Ishikawa (cell line): ENCODE measurements around the gene CHST15.

Source experiments
- EP300 ChIP-seq: IDR thresholded peaks from 2 replicates; pipeline ENCODE4 v1.6.1; 2012; ENCODE audit warnings: borderline replicate concordance
- MAX ChIP-seq: IDR thresholded peaks from 2 replicates; pipeline ENCODE4 v1.6.1; 2012
- USF1 ChIP-seq: IDR thresholded peaks from 2 replicates; pipeline ENCODE4 v1.6.1; 2012
- YY1 ChIP-seq: IDR thresholded peaks from 2 replicates; pipeline ENCODE4 v1.6.1; 2012; ENCODE audit warnings: low read depth

- TF ChIP-seq YY1: no peak
- no peak for TF ChIP-seq USF1
- TF ChIP-seq MAX: no peak
- TF ChIP-seq EP300: no peak
Observed at GRCh38 chr10:123991611-123992570, 101.5 kb downstream of the CHST15 start.
